HG03439 (cell line): ENCODE results near the gene EPN2.
"Not testable (repeated sequence)": the region's sequence is repeated elsewhere in the genome, so short reads cannot be mapped to it uniquely, and the experiment has no call there.

Experiments used
- ATAC-seq: cut with Tn5 transposase; IDR thresholded peaks from one replicate; pipeline ENCODE4 v1.9.1; 2021; ENCODE audit warnings: mild to moderate bottlenecking, moderate library complexity; ENCODE audit not compliant: unreplicated experiment

EPN2 gene

GRCh38 chr17:19237139-19237388, at the start of gene EPN2:
Gene EPN2, plus strand, starts transcription at chr17:19237366. Its CDS starts 45,754 bp downstream, at chr17:19283120.
- ATAC-seq: not testable (repeated sequence)

- not testable (repeated sequence) for ATAC-seq
Observed at GRCh38 chr17:19187883-19188869, 49.0 kb upstream of the EPN2 start.

- peak; percentile 83 for ATAC-seq
Observed at GRCh38 chr17:19188870-19189708, 48.1 kb upstream of the EPN2 start.

GRCh38 chr17:19189781-19190405, 47.3 kb upstream of the EPN2 start:
- ATAC-seq: not testable (repeated sequence)

GRCh38 chr17:19196382-19197204, 40.6 kb upstream of the EPN2 start:
- peak; percentile 82 for ATAC-seq

GRCh38 chr17:19202448-19202847, 34.7 kb upstream of the EPN2 start:
- peak; percentile 71 for ATAC-seq

- ATAC-seq: not testable (repeated sequence)
Observed at GRCh38 chr17:19203429-19203828, 33.7 kb upstream of the EPN2 start.

GRCh38 chr17:19215074-19215860, 21.9 kb upstream of the EPN2 start:
- ATAC-seq: not testable (repeated sequence)

- ATAC-seq: not testable (repeated sequence)
Observed at GRCh38 chr17:19216148-19216926, 20.8 kb upstream of the EPN2 start.

- not testable (repeated sequence) for ATAC-seq
Observed at GRCh38 chr17:19218914-19219313, 18.3 kb upstream of the EPN2 start.

GRCh38 chr17:19219384-19219783, 17.8 kb upstream of the EPN2 start:
- ATAC-seq: not testable (repeated sequence)

- ATAC-seq: not testable (repeated sequence)
Observed at GRCh38 chr17:19220195-19220594, 17.0 kb upstream of the EPN2 start.

- not testable (repeated sequence) for ATAC-seq
Observed at GRCh38 chr17:19226610-19227588, 10.3 kb upstream of the EPN2 start.

- ATAC-seq: not testable (repeated sequence)
Observed at GRCh38 chr17:19234676-19235075, 2.5 kb upstream of the EPN2 start.

- peak; percentile 39 for ATAC-seq
Observed at GRCh38 chr17:19236351-19237138, 621 bp upstream of the EPN2 start.

- peak; percentile 65 for ATAC-seq
Observed at GRCh38 chr17:19237389-19238166, 412 bp downstream of the EPN2 start.
